Activated T-helper 1 cell treated with Interleukin-2 at 50 U/mL for 16 hours (primary cell): ENCODE results near the gene SFI1.

Experiments
- DNase-seq: peaks from one replicate; pipeline ENCODE4 v3.0.0-alpha.2; 2020; ENCODE audit warnings: low read depth

Gene SFI1

GRCh38 chr22:31619611-31620300, 123.4 kb downstream of the SFI1 start:
- no peak for DNase-seq

GRCh38 chr22:31620756-31621480, 124.6 kb downstream of the SFI1 start:
- DNase-seq: no peak

- DNase-seq: no peak
Observed at GRCh38 chr22:31621507-31622124, 125.3 kb downstream of the SFI1 start.

- no peak for DNase-seq
Observed at GRCh38 chr22:31622980-31623379, 126.6 kb downstream of the SFI1 start.

- DNase-seq: no peak
Observed at GRCh38 chr22:31623592-31624304, 127.4 kb downstream of the SFI1 start.

- DNase-seq: no peak
Observed at GRCh38 chr22:31625257-31625640, 128.9 kb downstream of the SFI1 start.

GRCh38 chr22:31625661-31626426, 129.5 kb downstream of the SFI1 start:
- no peak for DNase-seq

- DNase-seq: no peak
Observed at GRCh38 chr22:31626427-31627150, 130.3 kb downstream of the SFI1 start.

- no peak for DNase-seq
Observed at GRCh38 chr22:31627223-31627731, 130.9 kb downstream of the SFI1 start.

- no peak for DNase-seq
Observed at GRCh38 chr22:31628362-31628761, 132.0 kb downstream of the SFI1 start.

- DNase-seq: no peak
Observed at GRCh38 chr22:31628969-31629708, 132.8 kb downstream of the SFI1 start.

GRCh38 chr22:31629741-31630184, 133.4 kb downstream of the SFI1 start:
- DNase-seq: no peak

- peak; percentile 81 for DNase-seq
Observed at GRCh38 chr22:31630331-31631329, 134.3 kb downstream of the SFI1 start.

- no peak for DNase-seq
Observed at GRCh38 chr22:31631436-31631835, 135.1 kb downstream of the SFI1 start.

GRCh38 chr22:31635638-31636306, 139.4 kb downstream of the SFI1 start:
- DNase-seq: no peak

- no peak for DNase-seq
Observed at GRCh38 chr22:31637447-31637890, 141.1 kb downstream of the SFI1 start.

- no peak for DNase-seq
Observed at GRCh38 chr22:31637891-31638618, 141.7 kb downstream of the SFI1 start.
